ENCODE measurements around the gene OR2L5. TPM values are rescaled to one million over a fixed set of nuclear protein-coding genes. Genes with fewer than 3 reads are reported as not detected.

The OR2L5 gene
- total and polyA plus RNA-seq, 8 donors: not detected

DNA sequence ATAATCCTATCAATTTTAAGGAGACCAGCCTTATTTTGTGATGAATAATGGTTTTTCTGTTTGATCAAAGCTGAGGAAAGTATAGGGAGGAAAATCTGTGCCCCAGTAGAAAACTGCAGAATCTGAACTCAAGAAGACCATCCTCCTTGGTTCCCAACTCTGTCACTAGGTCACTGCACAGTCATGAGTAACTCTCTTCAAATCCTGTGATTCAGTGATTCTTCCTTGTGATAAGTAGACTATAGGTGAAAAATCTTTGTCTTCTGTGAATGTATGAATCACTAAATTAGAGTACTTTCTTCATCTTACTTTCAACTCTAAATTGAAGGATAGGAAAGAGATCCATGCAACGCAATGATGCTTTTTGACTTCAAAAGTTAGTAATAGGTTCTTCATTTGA is 13.3 kb upstream of the OR2L5 start:
- ATAC-seq (no peak), DNase-seq (no peak)
- Histone ChIP-seq H3K27ac (no peak overlapping the region), H3K4me3 (no peak overlapping the region), H3K4me1 (no peaks in the 10 kb centered on the region), H3K27me3 (no peaks in the 10 kb centered on the region), H3K9me3 (no peaks in the 10 kb centered on the region), H3K36me3 (no peaks in the 10 kb centered on the region)
- intact Hi-C loops (cut with DNase I): no loop called here
- no peak for TF ChIP-seq CTCF (IDR thresholded peaks at IDR 0.05)

DNA sequence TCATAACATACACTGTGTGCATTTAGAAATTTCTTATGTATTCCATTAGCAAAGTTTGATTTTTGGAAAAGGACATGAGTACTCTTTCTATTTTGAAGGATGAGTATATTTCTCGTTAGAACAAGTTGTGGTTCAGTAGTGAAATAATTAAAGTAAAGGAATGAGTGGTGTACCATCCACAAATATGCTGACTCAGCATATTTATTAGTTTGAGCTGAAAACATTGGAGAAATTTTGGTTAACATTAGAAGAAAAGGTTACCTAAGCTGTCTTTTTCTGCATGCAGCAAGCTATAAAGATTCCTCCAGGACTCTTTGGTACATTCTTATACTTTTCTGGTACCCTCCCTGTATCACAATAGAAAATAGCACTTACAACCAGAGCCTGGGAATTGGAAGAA is 5.7 kb upstream of the OR2L5 start:
- Histone ChIP-seq H3K4me3 (no peak overlapping the region), H3K36me3 (no peaks in the 10 kb centered on the region), H3K9me3 (peaks cover 0 to 47% of the 10 kb centered on the region in 2 donors), H3K27me3 (no peaks in the 10 kb centered on the region), H3K27ac (no peak overlapping the region), H3K4me1 (no peaks in the 10 kb centered on the region)
- ATAC-seq (no peak), DNase-seq (no peak)
- no peak for TF ChIP-seq CTCF (IDR thresholded peaks at IDR 0.05)
- intact Hi-C loops (cut with DNase I): no loop called here

- Histone ChIP-seq H3K4me1 (no peaks in the 10 kb centered on the region), H3K9me3 (peaks cover 0 to 47% of the 10 kb centered on the region in 2 donors), H3K27ac (no peak overlapping the region), H3K36me3 (no peaks in the 10 kb centered on the region), H3K27me3 (no peaks in the 10 kb centered on the region), H3K4me3 (no peak overlapping the region)
- DNase-seq (no peak), ATAC-seq (no peak)
- intact Hi-C loops (cut with DNase I): no loop called here
- TF ChIP-seq CTCF (IDR thresholded peaks at IDR 0.05): no peak
These were observed 3.8 kb upstream of the OR2L5 start for GRCh38 chr1:248009681-248010080.

DNA sequence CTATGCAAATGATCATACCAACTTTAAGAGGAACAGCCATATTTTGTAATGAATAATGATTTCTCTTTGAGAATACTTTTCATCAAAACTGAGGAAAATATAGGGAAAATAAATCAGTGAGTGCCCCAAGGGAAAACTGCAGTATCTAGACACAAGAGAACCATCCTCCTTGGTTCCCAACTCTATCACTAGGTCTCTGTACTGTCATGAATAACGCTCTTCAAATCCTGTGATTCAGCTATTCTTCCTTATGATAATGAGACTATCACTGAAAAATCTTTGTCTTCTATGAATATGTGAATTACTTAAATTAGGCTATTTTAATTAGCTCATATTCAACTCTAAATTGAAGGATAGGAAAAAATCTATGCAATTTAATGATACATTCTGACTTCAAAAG is 2.3 kb downstream of the OR2L5 start:
- intact Hi-C loops (cut with DNase I): no loop called here
- no peak for ATAC-seq
- Histone ChIP-seq H3K9me3 (peaks cover 0 to 16% of the 10 kb centered on the region in 2 donors), H3K4me1 (no peaks in the 10 kb centered on the region), H3K27ac (no peak overlapping the region), H3K27me3 (no peaks in the 10 kb centered on the region), H3K36me3 (no peaks in the 10 kb centered on the region), H3K4me3 (no peak overlapping the region)
- TF ChIP-seq CTCF (IDR thresholded peaks at IDR 0.05): no peak
- DNase-seq: no peak

DNA sequence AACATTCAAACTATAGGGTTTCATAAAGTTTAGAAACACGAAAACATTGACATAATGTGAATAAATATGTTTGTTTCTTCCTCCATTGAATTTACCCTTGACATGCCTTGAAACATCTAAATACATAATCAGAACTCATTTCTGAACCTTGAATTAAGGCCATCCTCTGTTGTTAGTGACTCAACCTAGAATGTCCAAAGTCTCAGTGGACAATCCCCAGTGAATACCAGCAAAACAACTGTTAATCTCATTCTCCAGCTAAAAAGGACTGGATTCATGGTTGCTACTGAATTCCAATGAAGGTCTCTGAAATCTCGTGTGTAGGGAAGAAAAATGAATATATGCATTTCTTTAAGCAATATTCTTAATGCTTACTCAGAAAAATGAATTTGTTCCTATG is 16.3 kb downstream of the OR2L5 start, which contains the start of gene OR2L2:
OR2L2 (plus strand) TSS at position 301 of the 400 bp plus-strand sequence. CDS start 8,198 bp downstream, outside the sequence.
- H3K36me3 ChIP-seq: no peaks in the 10 kb centered on the region
- no peak within 1 kb of the TSS for H3K27ac ChIP-seq
- H3K9me3 ChIP-seq: peaks cover 0 to 34% of the 10 kb centered on the region in 2 donors
- no peaks in the 10 kb centered on the region for H3K4me1 ChIP-seq
- ATAC-seq (no peak), DNase-seq (no peak)
- H3K27me3 ChIP-seq: no peaks in the 10 kb centered on the region
- no peak within 1 kb of the TSS for H3K4me3 ChIP-seq
- TF ChIP-seq CTCF (IDR thresholded peaks at IDR 0.05): no peak
- intact Hi-C loops (cut with DNase I): no loop called here
